Adrenal gland (tissue), 12 donors: ENCODE measurements around the gene FNDC11. TPM values are rescaled to one million over a fixed set of nuclear protein-coding genes. Genes with fewer than 3 reads are reported as not detected.

Source experiments
- DNase-seq, 7 donors: peaks; one replicate each; pipeline ENCODE4 v3.0.0-alpha.2; 2019 to 2020
- H3K27ac ChIP-seq, 5 donors: fragments of 200-600 bp; sonication (generic) in 4 of 5; 1 replicate in 3 of 5; 2 replicates in 2 of 5; pipeline versions ENCODE4 v1.5.1 to v1.8.0; 2016 to 2020; ENCODE audit warnings: mild to moderate bottlenecking in 1 of 5
- H3K27me3 ChIP-seq: fragments of 200-600 bp; 2 replicates; pipeline ENCODE4 v1.8.0; 2021
- H3K36me3 ChIP-seq, 2 donors: fragments of 200-600 bp; replicated peaks in 1 of 2; 1 replicate in 1 of 2; 2 replicates in 1 of 2; pipeline versions ENCODE4 v1.5.1 to v1.8.0; 2018 to 2022
- H3K4me1 ChIP-seq, 2 donors: fragments of 200-600 bp; replicated peaks in 1 of 2; 1 replicate in 1 of 2; 2 replicates in 1 of 2; pipeline versions ENCODE4 v1.5.1 to v1.8.0; 2018 to 2021
- H3K4me3 ChIP-seq, 4 donors: fragments of 200-600 bp; sonication (generic) in 3 of 4; one replicate each; pipeline ENCODE4 v1.5.1; 2016 to 2018
- H3K9me3 ChIP-seq, 3 donors: fragments of 200-600 bp; sonication (generic) in 1 of 3; replicated peaks in 1 of 3; 1 replicate in 2 of 3; 2 replicates in 1 of 3; pipeline versions ENCODE4 v1.5.1 to v1.8.0; 2016 to 2021
- POLR2A ChIP-seq, 2 donors: fragments of 450-650 bp; IDR thresholded peaks; one replicate each; pipeline ENCODE4 v1.6.1; 2017; ENCODE audit warnings: antibody characterized with exemption in 2 of 2, mild to moderate bottlenecking in 2 of 2, moderate library complexity in 1 of 2
- WGBS, 4 donors: extraction: QIAGEN DNeasy Blood & Tissue Kit in 2 of 4; methylation state at CpG; one replicate each; pipeline versions ENCODE4 v1.1.5 to v1.1.7; 2013 to 2017; 5-methylcytosine and 5-hydroxymethylcytosine counted together
- intact Hi-C, 2 donors: fragments of 100-400 bp; cut with DNase I; formaldehyde crosslinking; loops; one replicate each; pipeline versions ENCODE4 v1.14.1 to v1.15.0; 2022 to 2023
- polyA plus RNA-seq, 3 donors: library from polyadenylated mRNA; stranded (reverse); fragments of 200-250 nt in 2 of 3; fragments of 350-450 nt in 1 of 3; fragmentation: Illumina TruSeq in 1 of 3; extraction: RNeasy Lipid Tissue Mini Kit (QIAGEN cat#74804) in 1 of 3; gene quantifications; one replicate each; pipeline ENCODE4 v1.2.3, GENCODE V29; 2013 to 2014
- total RNA-seq, 9 donors: library from RNA; depleted of rRNA in 4 of 9; stranded (reverse); fragments of >200 nt in 4 of 9; fragments of 120-200 nt in 1 of 9; fragmentation: NEBNext Ultra II Directional in 1 of 9; extraction: Animal tissue kit (Norgen Biotek cat#: 25700) in 1 of 9; gene quantifications; one replicate each; pipeline versions ENCODE4 v1.1.0 to v1.2.4, GENCODE V29; 2013 to 2023
- TF ChIP-seq, protein P1 (sequence below), 6 experiments: fragments of 450-650 bp in 4 of 6; fragments of 200-600 bp in 2 of 6; sonication (generic) in 1 of 6; IDR thresholded peaks; 1 replicate in 5 of 6; 2 replicates in 1 of 6; pipeline versions ENCODE4 v1.5.1 to v1.8.0; 2016 to 2021; ENCODE audit warnings: antibody characterized with exemption in 6 of 6, mild to moderate bottlenecking in 2 of 6, moderate library complexity in 1 of 6
- donor health status: healthy with polysubstance abuse.
- donor health status: Bipolar disorder and iron deficiency.
- donor health status: DM: yes; HTN: yes; CAD: no.
- donor health status: DM: no; HTN: no; CAD: no.
- donor health status: DM: no; HTN: no; CAD: no.
- donor health status: DM: yes; HTN: yes; CAD: no.

The FNDC11 gene
- total and polyA plus RNA-seq, 12 donors, result 0.20 to 0.83 (median 0.43) TPM; not detected in 4

DNA sequence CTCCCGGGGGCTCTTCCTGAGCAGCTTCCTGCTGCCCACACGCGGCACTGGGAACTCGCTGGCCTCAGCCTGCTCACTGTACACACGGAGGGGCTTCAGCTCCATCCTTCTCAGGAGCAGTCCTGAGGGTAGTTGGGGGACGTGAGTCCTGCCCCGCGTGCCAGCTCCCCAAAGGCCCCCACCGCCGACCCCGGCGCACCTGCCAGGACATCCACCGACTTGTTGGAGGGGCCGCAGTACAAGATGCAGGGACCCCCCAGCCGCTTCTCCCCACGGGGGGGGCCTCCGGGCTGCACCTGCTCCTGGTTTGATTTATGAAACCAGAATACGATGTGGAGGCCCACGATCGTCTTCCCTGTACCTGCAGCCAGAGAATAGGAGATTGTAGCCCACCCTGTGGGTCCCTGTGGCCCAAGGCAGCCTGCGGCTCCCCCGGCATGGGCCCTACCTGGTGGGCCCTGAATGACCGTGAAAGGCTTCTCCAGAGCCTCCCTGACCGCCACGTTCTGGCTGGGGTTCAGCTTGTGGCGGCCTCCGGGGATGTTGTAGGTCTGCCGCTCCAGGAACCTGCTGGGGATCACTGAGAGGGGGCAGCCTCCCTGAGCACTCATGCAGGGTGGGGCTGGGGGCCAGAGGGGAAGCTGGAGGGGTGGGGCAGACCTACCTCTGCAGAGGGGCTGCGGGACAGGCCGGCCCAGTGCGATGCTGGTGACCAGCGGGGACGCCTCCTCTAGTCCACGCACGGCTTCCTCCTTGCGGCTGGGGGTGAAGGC is 7.9 kb downstream of the FNDC11 start:
- 86 to 95% (median 88%) methylated on average over 7 to 36 of the region's 36 CpGs for WGBS, 4 donors
- intact Hi-C loops, result no loop called here
- Histone ChIP-seq H3K27ac (no peak overlapping the region), H3K9me3 (no peaks in the 10 kb centered on the region), H3K36me3 (peaks cover 0 to 42% of the 10 kb centered on the region in 2 donors), H3K27me3 (no peaks in the 10 kb centered on the region), H3K4me1 (no peaks in the 10 kb centered on the region), H3K4me3 (no peak overlapping the region)
- no peak for TF ChIP-seq POLR2A (IDR thresholded peaks at IDR 0.05)
- TF ChIP-seq, protein P1, sequence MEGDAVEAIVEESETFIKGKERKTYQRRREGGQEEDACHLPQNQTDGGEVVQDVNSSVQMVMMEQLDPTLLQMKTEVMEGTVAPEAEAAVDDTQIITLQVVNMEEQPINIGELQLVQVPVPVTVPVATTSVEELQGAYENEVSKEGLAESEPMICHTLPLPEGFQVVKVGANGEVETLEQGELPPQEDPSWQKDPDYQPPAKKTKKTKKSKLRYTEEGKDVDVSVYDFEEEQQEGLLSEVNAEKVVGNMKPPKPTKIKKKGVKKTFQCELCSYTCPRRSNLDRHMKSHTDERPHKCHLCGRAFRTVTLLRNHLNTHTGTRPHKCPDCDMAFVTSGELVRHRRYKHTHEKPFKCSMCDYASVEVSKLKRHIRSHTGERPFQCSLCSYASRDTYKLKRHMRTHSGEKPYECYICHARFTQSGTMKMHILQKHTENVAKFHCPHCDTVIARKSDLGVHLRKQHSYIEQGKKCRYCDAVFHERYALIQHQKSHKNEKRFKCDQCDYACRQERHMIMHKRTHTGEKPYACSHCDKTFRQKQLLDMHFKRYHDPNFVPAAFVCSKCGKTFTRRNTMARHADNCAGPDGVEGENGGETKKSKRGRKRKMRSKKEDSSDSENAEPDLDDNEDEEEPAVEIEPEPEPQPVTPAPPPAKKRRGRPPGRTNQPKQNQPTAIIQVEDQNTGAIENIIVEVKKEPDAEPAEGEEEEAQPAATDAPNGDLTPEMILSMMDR (IDR thresholded peaks at IDR 0.05), result no peak
- DNase-seq, result no peak

DNA sequence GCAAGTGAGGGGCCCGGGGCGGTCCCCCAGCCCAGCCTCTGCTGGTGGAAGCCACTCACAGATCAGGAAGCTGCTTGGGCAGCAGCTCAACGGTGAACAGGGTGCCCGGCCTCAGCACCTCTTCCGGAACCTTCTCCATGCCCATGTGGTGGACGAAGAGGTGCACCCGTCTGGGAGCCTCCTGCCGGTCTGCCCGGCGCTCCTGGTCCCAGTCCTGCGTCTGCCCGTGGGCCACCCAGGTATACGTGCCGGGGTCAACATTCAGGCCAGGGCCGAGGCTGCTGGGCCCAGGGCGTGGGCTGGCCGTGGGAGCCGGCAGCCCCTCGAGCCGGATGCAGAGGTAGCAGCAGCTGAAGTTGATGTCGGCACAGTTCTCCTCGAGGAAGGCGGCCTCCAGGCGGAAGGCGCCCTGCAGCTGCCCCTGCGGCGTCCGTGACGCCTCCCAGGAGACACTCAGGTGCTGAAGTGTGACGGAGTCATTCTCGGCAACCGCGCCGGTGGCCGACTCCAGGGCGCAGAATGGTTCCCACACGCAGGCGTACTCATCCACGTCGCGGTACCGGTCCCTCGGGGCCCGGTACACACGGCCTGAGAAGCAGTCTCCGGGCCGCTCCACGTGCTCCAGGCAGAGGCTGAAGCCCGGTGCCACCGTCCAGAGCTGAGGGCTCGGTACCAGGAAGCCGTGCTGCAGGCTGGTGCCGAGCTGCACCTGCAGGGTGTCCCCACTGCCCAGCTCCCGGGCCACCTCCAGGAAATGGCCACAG is 8.7 kb downstream of the FNDC11 start:
- WGBS, 4 donors, result 93 to 98% (median 96%) methylated on average over 28 to 54 of the region's 54 CpGs
- Histone ChIP-seq H3K4me1 (no peaks in the 10 kb centered on the region), H3K9me3 (no peaks in the 10 kb centered on the region), H3K4me3 (no peak overlapping the region), H3K36me3 (peaks cover 0 to 42% of the 10 kb centered on the region in 2 donors), H3K27ac (no peak overlapping the region), H3K27me3 (no peaks in the 10 kb centered on the region)
- no peak for DNase-seq
- no peak for TF ChIP-seq POLR2A (IDR thresholded peaks at IDR 0.05)
- TF ChIP-seq, protein P1 (IDR thresholded peaks at IDR 0.05), result no peak
- intact Hi-C loops, result no loop called here

DNA sequence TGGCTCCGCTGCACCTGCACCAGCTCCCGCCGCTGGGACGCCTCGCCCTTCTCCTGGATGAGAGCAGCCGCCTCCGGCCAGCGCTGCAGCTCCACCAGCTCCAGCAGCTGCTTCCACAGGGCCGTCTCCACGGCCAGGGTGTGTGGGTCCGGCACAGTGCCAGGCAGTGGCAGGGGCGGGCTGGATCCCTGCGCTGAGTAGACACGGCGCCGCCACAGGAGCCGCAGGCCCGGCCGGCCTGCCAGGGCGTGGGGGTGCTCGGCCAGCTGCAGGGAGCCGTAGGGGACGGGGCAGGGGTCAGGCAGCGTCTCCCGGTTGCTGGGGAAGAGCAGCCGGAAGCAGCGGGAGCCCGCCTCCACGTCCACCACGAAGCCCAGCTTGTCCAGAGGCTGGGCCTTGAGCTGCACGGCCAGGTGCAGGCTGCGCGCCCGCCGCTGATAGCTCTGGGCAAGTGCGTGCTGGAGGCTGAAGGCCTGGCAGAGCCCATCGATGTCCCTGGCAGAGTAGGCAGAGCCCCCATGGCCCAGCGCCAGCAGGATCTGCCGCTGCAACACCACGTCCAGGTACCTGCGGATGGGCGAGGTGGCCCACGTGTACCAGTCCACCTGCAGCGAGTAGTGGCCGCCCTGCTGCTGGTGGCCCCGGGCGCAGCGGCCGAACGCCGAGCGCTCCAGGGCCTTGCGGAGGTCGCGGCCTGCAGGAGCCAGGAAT is 9.4 kb downstream of the FNDC11 start:
- H3K4me1 ChIP-seq, result no peaks in the 10 kb centered on the region
- no peaks in the 10 kb centered on the region for H3K27me3 ChIP-seq
- 94 to 98% (median 95%) methylated on average over 7 to 55 of the region's 55 CpGs for WGBS, 4 donors
- no peak overlapping the region for H3K4me3 ChIP-seq
- no peak overlapping the region for H3K27ac ChIP-seq
- intact Hi-C loops, result no loop called here
- no peaks in the 10 kb centered on the region for H3K9me3 ChIP-seq
- no peak for TF ChIP-seq POLR2A (IDR thresholded peaks at IDR 0.05)
- TF ChIP-seq, protein P1 (IDR thresholded peaks at IDR 0.05), result no peak
- peaks cover 0 to 42% of the 10 kb centered on the region in 2 donors for H3K36me3 ChIP-seq
- DNase-seq, result no peak
